HG03045 (cell line): ENCODE measurements around the gene TMEM258.

Source experiments
- ATAC-seq: cut with Tn5 transposase; IDR thresholded peaks from one replicate; pipeline ENCODE4 v1.9.1; 2021; ENCODE audit warnings: mild to moderate bottlenecking, moderate library complexity; ENCODE audit not compliant: unreplicated experiment

Gene TMEM258

DNA sequence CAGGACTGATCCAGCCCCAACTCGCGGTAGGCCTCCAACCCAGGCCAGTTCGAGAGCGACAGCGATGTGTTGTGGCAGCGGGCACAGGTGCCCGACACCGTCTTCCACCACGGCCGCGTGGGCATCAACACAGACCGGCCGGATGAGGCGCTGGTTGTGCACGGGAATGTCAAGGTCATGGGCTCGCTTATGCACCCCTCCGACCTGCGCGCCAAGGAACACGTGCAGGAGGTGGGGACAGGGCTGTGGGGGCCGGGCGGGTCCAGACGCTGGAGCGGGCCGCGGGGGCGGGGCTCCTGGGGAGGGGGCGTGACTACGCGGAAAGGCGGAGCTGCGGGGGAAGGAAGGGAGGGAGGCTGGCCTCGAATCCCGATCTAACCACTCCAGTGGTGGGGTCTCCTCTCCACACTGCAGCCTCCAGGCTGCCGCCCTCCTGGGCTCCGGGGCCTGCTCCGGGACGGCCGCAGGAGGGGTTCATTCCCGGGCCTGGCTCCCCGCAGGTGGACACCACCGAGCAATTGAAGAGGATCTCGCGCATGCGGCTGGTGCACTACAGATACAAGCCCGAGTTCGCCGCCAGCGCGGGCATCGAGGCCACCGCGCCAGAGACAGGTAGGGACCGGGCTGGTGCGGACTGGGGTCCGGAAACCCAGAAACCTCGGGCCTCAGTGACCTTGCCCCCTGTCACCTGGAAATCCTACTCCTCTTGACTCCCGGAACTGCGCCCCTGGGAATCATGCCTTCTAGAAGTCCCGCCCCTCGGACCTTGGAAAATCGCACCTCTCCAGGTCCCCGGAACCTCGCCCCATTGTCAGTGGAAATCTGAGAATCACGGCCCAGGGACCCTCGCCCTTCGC is 14.9 kb downstream of the TMEM258 start:
- ATAC-seq = no peak

DNA sequence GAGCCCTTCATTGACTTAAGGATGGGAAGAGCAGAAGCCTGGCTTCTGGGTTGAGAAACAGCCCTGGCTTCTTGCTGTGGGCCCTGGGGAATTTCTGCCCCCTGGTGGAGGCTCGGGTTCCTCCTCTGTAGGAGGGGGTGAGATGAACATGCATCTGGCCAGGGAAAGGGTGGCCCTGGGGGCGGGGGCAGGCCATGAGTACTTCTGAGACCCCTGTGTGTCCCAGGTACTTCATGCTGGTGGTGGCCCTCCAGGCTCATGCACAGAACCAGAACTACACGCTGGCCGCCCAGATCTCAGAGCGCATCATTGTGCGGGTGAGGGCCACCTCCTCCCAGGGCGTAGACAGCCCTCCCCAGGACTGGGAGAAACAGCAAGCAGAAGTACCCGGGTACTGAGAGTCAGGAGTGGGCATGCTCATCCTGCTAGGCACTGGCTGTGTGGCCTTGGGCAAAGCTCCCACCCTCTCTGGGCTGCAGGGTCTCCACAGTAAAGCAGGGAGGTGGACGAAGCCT is 15.8 kb downstream of the TMEM258 start:
- ATAC-seq = no peak

DNA sequence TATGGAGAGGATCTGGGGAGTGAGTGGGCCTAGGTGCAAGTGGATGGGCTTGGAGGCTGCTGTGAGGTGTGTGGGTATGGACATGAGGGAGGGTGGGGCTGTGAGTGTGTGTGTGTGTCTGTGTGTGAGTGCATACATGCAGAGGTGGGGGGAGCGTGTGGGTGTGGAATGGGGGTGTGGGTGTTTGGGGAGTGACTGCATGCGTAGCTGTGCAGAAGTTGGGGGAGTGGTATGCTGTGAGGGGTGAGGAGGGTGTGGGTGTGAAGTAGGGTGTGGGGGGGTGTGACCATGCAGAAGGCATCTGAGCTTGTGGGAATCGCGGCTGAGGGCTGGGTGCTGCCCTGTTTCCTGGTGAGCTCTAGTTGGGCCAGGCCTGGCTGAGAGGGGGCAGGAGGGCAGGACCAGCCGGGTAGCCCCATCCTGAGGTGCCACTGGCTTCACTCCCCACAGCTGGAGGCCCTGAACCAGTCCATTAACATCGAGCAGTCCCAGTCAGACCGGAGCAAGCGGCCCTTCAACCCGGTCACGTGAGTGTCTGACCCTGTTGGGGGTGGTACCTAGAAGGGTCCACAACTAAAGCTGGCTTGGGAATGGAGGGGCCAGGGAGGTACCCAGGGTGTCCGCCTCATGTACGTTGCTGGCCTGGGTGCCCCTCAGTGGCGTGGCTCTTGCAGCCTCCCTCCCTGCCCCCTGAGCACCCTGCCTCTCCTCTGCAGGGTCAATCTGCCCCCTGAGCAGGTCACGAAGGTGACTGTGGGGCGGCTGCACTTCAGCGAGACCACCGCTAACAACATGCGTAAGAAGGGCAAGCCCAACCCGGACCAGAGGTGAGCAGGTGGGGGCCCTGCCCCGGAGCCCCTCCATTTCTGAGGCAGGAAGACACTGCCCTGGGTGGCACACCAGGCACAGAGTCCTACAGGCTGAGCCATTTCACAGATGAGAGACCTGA is 16.5 kb downstream of the TMEM258 start:
- ATAC-seq = no peak

DNA sequence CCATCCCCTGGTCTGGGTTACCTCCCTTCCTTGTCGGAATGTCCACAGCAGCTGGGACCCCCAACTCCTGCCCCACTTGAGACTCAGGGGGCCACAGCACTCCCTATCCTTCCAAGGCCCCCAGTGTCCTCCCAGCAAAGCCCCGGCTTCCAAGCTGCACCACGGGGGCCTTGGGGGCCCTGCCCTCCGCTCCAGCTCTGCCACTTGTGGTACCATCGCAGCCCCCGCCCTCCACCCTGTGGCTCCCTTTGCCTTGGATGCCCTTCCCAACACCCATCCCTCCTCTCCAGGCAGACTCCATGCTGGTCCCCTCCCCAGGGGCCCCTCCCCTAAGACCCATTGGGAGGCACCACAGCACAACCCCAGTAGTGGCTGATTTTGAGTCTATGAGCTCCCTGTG is 17.3 kb downstream of the TMEM258 start:
- no peak for ATAC-seq

DNA sequence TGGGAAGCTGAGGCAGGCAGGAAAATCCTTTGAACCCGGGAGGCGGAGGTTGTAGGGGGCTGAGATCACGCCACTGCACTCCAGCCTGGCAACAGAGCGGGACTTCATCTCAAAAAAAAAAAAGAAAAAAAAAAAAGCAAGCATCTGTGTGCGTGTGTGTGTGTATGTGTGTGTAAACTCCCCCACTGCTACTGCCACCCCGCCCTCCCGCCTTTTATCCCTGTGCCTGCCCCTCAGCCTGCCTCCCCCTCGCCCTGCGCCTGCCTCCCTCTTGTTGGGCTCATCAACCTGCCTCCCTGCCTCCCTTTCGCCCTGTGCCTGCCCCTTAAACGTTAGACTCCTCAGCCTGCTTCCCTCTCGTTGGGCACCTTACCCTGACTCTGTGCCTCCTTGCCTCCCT is 18.0 kb downstream of the TMEM258 start:
- no peak for ATAC-seq

DNA sequence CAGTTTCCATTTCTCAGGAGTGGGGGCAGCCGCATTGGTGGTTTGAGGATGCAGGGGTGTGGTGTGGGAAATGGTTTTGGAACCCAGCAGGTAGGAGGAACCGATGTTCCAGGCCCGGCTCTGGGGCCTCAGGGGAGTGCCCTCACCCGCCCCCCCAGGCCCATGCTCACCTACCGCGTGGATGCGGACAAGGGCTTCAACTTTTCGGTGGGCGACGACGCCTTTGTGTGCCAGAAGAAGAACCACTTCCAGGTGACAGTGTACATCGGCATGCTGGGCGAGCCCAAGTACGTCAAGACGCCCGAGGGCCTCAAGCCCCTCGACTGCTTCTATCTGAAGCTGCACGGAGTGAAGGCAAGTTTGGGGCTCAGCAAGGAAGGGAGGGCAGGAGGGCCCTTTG is 18.6 kb downstream of the TMEM258 start:
- no peak for ATAC-seq

DNA sequence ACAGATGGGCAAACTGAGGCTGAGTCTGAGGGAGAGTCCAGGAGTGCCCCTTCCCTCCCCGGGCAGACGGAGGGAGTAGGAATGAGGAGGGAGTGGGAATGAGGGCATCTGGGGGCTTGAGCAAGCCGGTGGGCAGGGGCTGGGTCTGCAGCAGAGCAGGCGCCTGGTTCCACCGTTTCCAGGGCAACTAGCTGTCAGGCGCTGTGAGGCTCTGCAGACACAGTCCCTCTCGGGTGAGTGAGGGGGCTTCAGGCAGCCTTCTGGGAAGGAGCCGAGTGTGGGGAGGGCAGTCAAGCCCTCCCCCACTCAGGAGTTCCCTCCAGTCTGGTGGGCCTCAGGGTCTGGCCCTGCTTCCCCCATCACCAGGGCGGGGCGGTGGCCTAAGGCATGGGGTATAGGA is 19.0 kb downstream of the TMEM258 start:
- no peak for ATAC-seq

DNA sequence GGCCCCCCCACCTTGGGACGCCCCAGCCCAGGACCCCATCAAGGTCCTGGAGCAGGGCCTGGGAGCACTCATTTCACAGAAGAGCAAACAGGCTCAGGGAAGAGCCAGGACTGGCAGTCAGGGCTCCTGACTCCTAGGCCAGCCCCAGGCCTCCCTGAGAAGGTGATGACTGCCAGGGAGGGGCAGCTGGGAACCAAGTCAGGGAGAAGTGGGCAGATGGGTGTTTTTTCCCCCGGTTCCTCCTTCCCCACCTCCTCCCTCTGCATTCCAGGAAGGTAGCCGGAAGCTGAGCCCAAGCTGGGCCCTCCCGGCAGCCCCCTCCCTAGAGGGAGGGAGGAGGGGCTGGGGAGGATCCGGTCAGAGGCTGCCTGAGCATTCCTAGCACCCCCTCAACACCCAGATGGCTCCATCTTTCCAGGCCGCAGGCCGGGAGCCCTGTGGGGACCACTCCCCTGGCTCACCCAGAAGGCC is 20.4 kb downstream of the TMEM258 start:
- no peak for ATAC-seq

DNA sequence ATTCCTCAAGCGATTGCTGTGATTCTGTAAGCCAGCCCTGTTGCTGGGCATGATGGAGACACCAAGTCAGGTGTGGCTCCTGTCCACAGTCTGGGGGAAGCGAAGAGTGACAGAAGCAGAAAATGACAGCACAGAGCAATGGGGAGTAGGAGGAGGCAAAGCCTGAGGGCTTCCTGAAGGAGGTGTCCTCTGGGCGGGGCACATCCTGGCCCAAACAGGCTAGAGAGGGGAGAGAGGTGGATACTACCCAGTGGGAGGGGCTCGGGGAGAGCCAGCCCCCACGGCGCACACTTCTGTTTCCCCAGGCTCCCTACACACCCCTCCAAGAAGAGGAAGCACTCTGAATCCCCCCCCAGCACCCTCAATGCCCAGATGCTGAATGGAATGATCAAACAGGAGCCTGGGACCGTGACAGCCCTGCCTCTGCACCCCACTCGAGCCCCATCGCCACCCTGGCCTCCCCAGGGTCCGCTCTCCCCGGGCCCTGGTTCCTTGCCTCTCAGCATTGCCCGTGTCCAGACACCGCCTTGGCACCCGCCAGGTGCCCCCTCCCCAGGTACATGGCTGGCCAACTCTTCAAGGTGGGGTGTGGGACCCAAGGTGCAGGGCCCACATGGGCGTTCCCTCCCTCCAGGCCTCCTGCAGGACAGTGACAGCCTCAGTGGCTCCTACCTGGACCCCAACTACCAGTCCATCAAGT is 21.1 kb downstream of the TMEM258 start:
- no peak for ATAC-seq

DNA sequence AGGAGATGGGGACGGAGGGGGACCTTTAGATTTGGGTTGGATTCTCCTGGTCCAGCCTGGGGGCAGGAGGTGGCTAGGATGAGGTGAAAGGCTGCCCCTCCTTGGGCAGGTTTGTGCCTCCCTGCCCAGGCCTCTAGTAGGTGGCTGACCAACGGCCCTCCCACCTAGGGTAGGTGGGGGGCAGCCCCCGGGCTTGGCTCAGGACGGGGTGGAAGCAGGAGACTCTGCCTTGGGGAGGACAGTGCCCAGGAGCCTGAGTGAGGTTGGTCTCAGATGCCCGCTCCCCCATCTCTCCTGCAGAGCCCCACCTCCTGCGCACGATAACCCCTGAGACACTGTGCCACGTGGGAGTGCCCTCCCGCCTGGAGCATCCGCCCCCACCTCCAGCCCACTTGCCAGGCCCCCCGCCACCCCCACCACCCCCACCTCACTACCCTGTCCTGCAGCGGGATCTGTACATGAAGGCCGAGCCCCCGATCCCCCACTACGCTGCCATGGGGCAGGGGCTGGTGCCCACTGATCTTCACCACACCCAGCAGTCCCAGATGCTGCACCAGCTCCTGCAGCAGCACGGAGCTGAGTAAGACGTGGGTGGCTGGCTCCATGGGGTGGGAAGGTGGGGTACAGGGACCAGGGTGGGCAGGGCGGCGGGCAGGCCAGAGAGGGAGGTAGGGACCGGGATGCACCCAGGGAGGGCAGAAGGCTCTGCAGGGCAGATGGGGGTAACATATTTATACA is 22.3 kb downstream of the TMEM258 start:
- ATAC-seq = no peak

DNA sequence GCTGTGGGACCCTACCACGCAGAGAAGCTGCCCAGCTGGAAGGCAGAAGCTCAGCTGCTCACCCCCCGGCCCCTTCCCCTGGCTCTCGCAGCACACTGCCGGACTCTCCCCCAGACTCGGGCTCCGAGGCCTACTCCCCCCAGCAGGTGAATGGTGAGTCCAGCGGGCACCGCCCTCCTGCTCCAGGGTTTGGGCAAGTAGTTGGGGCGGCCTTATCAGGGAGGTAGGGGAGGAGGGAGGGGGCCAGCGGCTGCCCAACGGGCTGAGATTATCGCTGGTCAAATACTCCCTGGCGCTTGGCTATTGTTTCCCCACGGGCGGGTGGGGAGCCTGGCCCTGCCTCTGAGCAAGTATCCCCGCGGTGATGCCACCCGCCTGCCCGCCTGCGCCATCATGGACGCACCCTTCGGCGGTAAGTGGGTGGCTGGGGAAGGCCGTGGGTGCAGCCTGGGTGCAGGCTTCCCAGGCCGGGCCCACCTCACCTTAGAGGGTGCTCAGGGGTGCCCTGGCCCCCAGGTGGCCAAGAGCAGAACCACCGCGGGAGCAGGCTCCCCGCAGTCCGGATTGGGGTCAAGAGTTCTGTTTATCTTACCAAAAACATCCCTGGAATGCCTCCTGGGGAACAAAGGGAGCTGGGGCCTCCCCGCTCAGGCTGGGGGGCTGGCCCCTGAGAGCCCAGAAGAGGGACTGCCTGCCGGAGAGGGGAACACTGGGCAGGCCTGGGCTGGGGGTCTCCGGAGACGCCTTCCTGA is 23.1 kb downstream of the TMEM258 start:
- no peak for ATAC-seq

DNA sequence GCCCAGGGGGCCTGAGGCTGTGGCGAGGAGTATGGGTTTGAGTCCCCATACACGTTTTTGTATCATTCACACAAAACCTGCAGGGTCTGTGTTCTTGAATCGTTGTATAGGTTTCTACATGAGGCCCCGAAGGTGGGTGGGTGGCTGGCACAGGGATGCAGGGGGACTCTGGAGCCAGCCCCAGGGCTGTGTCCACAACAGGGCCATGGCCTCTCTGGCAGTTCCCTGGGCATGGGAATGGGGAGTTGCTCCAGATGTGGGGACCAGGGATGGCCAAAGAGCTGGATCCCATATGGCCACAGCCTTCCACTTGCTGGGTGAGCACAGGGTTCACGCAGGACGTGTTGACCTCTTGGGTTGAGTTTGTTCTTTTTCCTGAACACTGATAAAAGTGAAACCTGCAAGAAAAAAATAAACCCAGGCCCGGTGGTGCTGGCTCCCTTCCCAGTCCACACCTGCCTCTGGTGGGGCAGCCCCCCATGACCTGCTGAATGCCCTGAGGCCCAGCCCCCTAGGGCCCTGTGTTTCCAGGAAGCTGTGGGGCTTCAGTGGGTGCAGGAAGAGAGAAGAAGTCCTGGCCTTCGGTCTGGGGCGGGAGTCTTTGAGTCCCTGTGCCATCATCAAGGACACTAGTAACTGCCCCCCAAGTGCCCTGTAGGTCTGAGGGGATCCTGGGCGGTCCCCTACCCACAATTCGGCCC is 23.9 kb downstream of the TMEM258 start:
- ATAC-seq = no peak

DNA sequence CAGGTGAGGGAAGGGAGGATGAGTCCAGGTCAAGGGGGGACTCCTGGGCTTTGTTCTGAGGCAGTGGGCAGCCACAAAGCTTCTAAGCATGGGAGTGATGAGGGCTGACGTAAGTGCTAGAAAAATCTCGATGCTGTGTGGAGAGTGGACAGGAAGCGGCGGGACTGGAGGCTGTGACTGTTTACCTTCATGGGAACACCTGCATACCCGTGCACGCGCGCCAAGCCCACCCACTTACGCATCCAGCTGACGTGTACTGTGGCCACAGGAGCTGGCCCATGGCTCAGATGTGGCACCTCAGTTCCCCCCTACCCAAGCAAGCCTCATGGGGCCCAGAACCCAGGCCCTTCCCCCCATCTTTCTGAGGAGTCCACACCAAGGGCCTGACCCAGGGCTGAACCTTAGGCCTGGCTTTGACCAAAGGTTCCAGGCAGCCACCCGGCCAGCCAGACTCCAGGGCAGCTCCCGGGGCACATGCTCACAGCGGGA is 26.0 kb downstream of the TMEM258 start:
- ATAC-seq = no peak

DNA sequence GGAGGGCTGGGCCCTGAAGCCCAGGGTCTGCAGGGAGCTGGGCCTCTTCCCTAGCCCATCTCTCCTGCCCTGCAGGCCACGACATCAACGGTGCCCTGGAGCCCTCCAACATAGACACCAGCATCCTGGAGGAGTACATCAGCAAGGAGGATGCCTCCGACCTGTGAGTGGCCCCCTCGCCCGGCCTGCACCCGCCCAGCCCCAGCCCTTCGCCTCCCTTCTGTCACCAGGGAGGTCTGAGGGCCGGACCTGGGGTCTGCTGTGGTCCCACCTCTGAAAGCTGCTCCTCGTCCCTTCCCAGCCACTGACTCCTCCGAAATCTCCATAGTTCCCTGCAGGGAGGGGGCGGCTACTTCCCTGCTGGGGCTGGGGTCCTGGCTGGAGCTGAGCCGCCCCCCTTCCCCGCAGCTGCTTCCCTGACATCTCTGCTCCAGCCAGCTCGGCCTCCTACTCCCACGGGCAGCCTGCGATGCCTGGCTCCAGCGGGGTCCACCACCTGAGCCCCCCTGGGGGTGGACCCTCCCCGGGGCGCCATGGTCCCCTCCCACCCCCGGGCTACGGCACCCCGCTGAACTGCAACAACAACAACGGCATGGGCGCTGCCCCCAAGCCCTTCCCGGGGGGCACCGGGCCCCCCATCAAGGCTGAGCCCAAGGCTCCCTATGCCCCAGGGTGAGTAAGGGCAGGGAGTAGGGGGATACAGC is 26.7 kb downstream of the TMEM258 start:
- ATAC-seq = no peak

DNA sequence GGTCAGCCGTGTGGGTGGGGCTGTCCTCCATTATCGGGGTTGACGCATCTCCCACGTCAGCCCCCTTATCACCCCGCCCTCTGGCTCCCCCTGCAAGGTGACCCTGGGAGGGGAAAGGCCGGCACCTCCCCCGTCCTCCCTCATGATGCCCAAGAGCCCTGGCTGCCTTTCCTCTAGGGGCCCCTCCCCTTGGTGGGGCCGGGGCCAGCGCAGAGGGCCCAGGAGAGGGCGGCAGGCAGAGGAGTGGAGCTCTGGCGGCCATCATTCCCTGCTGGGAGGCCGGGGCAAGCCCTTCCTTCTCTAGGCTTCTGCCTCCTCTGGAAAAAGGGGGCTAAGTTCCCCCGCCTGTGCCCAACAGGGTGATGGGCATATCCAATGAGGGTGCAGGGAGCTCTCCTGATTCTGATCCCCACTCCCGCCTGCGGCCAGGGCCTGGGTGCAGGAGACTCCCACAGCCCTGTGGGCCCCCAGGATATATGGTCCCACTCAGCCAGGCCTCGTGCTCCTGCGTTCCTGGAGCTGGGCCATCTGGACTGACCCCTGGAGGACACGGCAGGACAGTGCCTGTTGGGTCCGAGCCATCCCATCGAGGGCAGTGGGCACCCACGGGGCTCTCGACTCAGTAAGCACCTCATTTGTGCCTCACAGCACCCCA is 27.7 kb downstream of the TMEM258 start:
- no peak for ATAC-seq

DNA sequence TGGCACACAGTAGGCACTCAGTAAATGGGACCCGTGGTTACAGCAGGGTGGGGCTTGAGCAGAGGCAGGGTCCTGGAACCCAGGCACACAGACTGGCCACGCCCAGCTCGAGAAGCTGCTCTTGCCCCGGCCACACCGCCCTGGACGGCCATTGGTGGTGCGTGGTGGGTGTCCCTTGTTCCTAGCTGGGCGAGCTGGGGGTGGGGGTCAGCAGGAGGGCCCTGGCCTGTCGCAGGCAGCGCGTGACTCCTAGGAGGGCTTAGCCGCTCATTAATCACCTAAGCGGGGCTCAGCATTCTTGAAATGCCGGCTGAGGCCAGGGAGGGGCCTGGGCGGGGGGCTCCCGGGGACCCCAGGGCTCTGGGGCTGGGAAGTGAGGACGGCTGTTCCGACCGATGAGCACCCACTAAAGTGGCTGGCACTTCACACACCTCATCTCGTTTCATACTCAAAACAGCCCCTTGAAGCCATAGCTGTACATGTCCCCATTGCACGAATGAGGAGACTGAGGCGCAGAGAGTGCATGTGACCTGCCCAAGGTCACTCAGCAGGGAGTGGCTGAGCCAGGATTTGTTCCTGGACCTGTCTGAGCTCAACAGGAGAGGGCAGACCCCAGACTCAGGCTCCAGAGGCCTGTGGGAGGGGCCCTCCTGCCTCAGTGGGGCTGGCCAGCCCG is 28.3 kb downstream of the TMEM258 start:
- ATAC-seq = no peak

DNA sequence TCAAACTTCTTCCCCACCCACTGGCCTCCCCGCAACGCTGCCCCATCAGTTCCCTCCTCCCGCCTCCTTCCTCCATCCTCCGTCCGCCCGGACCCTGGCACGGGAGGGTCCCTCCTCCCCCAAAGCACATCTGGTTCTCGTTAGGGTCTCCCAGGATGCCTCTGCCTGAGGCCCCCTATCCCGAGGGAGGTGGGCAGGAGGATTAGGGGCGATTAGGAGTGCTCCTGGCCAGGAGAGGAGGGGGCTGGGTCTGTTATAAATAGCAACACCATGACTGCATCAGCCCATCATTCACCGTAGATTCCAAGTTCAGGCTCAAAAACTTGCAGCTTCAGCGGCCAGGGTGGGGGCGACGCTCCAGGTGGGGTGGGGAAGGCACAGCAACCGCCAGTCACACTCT is 29.6 kb downstream of the TMEM258 start:
- ATAC-seq = no peak
